Glutamatergic neuron (in vitro differentiated cells): Measurements from ENCODE around the gene PFKFB2. TPM values are rescaled to one million over a fixed set of nuclear protein-coding genes. Genes with fewer than 3 reads are reported as not detected.
A peak's percentile ranks its signal among the peaks of the same experiment; 100 is the strongest.

Experiments
- DNase-seq: peaks from one replicate; pipeline ENCODE4 v3.0.0; 2022
- H3K27ac Mint-ChIP-seq: one replicate; pipeline ENCODE4 v1.8.0; 2020; ENCODE audit warnings: mild to moderate bottlenecking, mixed read lengths, inconsistent platforms; ENCODE audit not compliant: unreplicated experiment
- H3K27me3 Mint-ChIP-seq: one replicate; pipeline ENCODE4 v1.8.0; 2020; ENCODE audit warnings: mild to moderate bottlenecking, moderate library complexity, mixed read lengths, inconsistent platforms; ENCODE audit not compliant: unreplicated experiment
- H3K36me3 Mint-ChIP-seq: one replicate; pipeline ENCODE4 v1.8.0; 2020; ENCODE audit warnings: mild to moderate bottlenecking, mixed read lengths, inconsistent platforms; ENCODE audit not compliant: unreplicated experiment
- H3K4me1 Mint-ChIP-seq: one replicate; pipeline ENCODE4 v1.8.0; 2020; ENCODE audit warnings: mild to moderate bottlenecking, low read depth, mixed read lengths, inconsistent platforms; ENCODE audit not compliant: unreplicated experiment
- H3K4me3 Mint-ChIP-seq: one replicate; pipeline ENCODE4 v1.8.0; 2020; ENCODE audit warnings: mild to moderate bottlenecking, mixed read lengths, inconsistent platforms; ENCODE audit not compliant: unreplicated experiment
- H3K9me3 Mint-ChIP-seq: one replicate; pipeline ENCODE4 v1.8.0; 2020; ENCODE audit warnings: mild to moderate bottlenecking, moderate library complexity, mixed read lengths, inconsistent platforms; ENCODE audit not compliant: unreplicated experiment
- long read RNA-seq: library from polyadenylated mRNA; unstranded; transcript quantifications from one replicate; pipeline ENCODE4 v2.0.0, GENCODE V29; 2020; ENCODE audit not compliant: unreplicated experiment
- total RNA-seq: library from RNA; stranded (reverse); fragmentation: NEBNext Ultra II Directional; extraction: Animal tissue kit (Norgen Biotek cat#: 25700); gene quantifications from one replicate; pipeline ENCODE4 v1.2.1, GENCODE V29; 2021; ENCODE audit not compliant: unreplicated experiment
- TF ChIP-seq, protein P1 (sequence below): fragments of 200-600 bp; sonication (generic); IDR thresholded peaks from one replicate; pipeline ENCODE4 v1.5.0; 2021; ENCODE audit not compliant: partially characterized antibody, unreplicated experiment

PFKFB2 gene
- 3.6 TPM for total RNA-seq
- long read RNA-seq: 0 reads

DNA sequence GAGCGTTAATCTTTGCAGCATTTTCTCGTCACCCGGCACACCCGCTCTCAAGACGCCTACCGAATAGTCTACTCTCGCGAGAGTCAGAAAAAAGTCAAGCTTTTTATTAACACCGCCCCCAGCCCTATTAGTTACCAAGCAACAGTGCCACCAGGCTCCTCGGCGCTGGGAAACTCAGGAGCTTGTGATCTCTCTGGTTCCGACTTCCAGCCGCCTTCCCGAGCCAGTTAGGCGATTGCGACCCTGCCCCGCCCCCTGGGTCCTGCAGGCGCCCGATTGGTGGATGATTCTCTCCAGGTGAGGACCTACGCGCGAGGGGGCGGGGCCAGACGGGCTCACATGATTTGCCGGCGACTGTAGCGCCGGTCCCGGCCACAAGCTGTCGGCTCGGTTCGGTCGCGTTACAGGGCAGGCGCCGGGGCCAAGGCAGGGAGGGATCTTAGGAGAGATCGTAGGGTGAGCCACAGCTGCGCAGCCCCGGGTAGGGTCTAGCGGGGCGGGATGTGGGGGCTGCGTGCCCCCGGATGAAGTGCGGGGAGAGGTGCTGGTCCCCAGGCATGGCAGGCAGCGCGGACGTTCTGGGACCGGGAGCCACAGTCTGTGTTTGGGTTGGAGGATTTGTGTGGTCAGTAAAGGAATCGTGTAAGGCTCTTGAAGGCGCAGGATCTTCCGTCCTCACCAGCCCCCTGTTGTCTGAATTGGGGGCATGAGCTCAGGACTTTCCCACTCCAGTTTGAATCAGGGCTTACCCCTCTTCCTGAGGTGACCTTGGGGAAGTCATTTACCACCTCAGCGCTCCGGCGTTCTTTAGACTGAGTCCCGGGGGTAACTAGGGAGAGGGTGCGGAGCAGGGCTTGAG, at the start of gene PFKFB2:
Gene PFKFB2 (plus strand): TSS at position 365 of the 859 bp plus-strand sequence. CDS start 1,443 bp downstream, outside the sequence.
- TF ChIP-seq, protein P1, sequence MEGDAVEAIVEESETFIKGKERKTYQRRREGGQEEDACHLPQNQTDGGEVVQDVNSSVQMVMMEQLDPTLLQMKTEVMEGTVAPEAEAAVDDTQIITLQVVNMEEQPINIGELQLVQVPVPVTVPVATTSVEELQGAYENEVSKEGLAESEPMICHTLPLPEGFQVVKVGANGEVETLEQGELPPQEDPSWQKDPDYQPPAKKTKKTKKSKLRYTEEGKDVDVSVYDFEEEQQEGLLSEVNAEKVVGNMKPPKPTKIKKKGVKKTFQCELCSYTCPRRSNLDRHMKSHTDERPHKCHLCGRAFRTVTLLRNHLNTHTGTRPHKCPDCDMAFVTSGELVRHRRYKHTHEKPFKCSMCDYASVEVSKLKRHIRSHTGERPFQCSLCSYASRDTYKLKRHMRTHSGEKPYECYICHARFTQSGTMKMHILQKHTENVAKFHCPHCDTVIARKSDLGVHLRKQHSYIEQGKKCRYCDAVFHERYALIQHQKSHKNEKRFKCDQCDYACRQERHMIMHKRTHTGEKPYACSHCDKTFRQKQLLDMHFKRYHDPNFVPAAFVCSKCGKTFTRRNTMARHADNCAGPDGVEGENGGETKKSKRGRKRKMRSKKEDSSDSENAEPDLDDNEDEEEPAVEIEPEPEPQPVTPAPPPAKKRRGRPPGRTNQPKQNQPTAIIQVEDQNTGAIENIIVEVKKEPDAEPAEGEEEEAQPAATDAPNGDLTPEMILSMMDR: no peak
- peaks cover 4% of the 10 kb centered on the region for H3K9me3 Mint-ChIP-seq
- H3K4me1 Mint-ChIP-seq: peaks cover 7% of the 10 kb centered on the region
- H3K27ac Mint-ChIP-seq: peak within 1 kb of the TSS; percentile 66
- H3K4me3 Mint-ChIP-seq: peak within 1 kb of the TSS; percentile 100
- no peaks in the 10 kb centered on the region for H3K36me3 Mint-ChIP-seq
- DNase-seq: peak; percentile 91
- peaks cover 6% of the 10 kb centered on the region for H3K27me3 Mint-ChIP-seq

DNA sequence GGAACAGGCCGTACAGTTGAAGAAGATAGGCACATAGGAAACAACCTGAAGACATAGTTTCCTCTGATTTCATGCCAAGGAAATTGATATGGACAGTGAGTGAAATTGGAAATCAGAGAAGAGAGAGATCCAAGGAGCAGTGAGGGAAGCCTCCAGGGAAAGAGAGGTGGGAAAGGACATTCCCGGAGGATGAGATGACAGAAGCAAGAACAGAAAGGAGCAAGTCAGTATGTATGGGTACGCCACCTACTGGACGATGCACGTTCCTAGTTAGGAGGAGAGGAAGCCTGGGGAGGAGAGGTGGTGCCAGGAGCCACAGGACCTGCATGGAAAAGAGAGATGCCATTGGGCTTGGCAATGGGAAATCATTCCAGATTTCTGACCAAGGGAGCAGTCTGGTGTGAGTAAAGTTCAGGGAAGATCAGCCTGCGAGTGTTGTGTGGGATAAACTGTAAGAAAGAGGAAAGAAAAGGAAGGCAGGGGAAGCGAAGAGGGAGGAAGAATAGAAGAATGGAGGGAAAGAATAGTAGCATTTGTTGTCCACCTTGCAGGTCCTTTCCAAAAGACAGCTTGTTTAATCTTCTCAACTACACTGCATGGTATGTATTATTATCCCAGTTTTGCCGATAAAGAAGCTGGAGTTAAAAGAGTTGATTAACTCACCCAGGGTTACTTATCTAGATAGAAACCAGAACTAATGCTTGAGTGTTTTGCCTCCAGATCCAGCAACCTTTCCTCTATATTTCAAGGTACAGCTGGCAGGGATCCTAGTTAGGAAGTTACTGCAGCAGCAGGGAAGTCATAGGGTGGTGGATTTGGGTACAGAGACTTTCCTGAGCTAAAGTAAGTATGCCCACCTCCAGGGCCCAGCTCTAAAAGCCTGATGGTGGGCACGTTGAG, 47.9 kb upstream of the PFKFB2 start:
- Mint-ChIP-seq H3K36me3 (no peaks in the 10 kb centered on the region), H3K27ac (no peak overlapping the region), H3K27me3 (no peaks in the 10 kb centered on the region), H3K4me3 (no peak overlapping the region), H3K4me1 (no peaks in the 10 kb centered on the region), H3K9me3 (peaks cover 2% of the 10 kb centered on the region)
- peak; percentile 59 for DNase-seq
- TF ChIP-seq, protein P1: peak; percentile 74

DNA sequence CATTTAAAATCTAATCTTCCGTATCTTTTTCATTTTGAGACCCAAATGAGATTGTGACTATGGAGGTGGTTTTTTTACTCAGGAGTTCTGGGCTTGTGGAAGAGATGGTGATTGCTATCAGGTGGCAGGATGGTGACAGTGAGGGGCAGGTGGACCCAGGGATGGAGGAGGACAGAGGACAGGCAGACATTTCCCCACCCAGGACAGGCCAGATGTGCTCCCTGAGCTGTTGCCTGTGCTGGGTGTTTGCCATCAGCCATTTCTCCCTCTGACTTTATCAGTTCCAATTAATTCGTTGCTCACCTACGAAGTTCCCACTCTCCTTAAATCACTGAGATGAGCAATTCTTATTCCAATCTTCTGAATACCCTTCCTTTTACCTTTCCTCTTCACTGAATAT, 47.0 kb upstream of the PFKFB2 start:
- no peak overlapping the region for H3K27ac Mint-ChIP-seq
- H3K4me1 Mint-ChIP-seq: no peaks in the 10 kb centered on the region
- DNase-seq: no peak
- no peak overlapping the region for H3K4me3 Mint-ChIP-seq
- H3K9me3 Mint-ChIP-seq: peaks cover 2% of the 10 kb centered on the region
- no peaks in the 10 kb centered on the region for H3K27me3 Mint-ChIP-seq
- H3K36me3 Mint-ChIP-seq: no peaks in the 10 kb centered on the region
- TF ChIP-seq, protein P1: no peak

DNA sequence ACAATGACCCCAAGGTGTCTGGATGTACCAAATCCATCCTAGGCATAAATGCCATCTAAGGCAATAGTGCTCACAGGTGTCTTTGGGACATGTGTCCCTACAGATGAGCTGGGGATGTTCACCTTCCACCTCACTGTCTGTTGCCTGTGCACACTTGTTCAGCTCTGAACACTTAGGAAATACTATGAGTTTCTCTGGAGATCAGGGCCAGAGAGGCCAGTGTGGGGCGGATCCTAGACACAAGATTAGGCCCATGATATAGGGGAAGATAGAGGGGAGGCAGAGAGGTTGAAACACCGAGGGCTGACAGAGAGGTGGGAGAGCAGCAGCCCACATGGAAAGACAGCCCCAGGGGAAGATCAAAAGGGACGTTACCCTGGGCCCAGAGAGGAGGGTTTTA, 46.2 kb upstream of the PFKFB2 start:
- Mint-ChIP-seq H3K27me3 (no peaks in the 10 kb centered on the region), H3K4me1 (no peaks in the 10 kb centered on the region), H3K27ac (no peak overlapping the region), H3K9me3 (peaks cover 2% of the 10 kb centered on the region), H3K36me3 (no peaks in the 10 kb centered on the region), H3K4me3 (no peak overlapping the region)
- DNase-seq: no peak
- TF ChIP-seq, protein P1: no peak
